PC-9 (cell line): ENCODE results near the gene MNT. TPM values are rescaled to one million over a fixed set of nuclear protein-coding genes. Genes with fewer than 3 reads are reported as not detected.

Experiments
- BruUV-seq: library from RNA; stranded (reverse); fragments of 400-500 nt; replicated peaks from 2 replicates; lab custom pipeline; 2021; lab: Mats Ljungman, UMichigan
- CTCF ChIA-PET: fragments of 300-600 bp; sonication (Branson Sonifier 250); formaldehyde crosslinking; loops from one replicate; lab custom pipeline; 2022; ENCODE audit warnings: antibody characterized with exemption; lab: Charles Lee
- POLR2A ChIA-PET: fragments of 300-600 bp; sonication (Branson Sonifier 250); formaldehyde crosslinking; loops from one replicate; lab custom pipeline; 2022; ENCODE audit warnings: antibody characterized with exemption; ENCODE audit not compliant: unreplicated experiment; lab: Charles Lee
- DNase-seq, 2 experiments: peaks; one replicate each; pipeline versions ENCODE4 v3.0.0 to v3.0.0-alpha.2; 2015 to 2022; ENCODE audit warnings: mixed read lengths in 1 of 2
- H2AFZ ChIP-seq: fragments of 200-600 bp; sonication (generic); 2 replicates; pipeline ENCODE4 v1.8.1; 2017; ENCODE audit warnings: antibody characterized with exemption
- H3F3A ChIP-seq: fragments of 200-600 bp; sonication (generic); 2 replicates; pipeline ENCODE4 v1.8.1; 2017; ENCODE audit warnings: antibody characterized with exemption, mild to moderate bottlenecking, low read depth; ENCODE audit not compliant: insufficient read depth
- H3K27ac ChIP-seq: fragments of 200-600 bp; sonication (generic); 2 replicates; pipeline ENCODE4 v1.6.1; 2016; ENCODE audit warnings: mixed run types
- H3K27me3 ChIP-seq: fragments of 200-600 bp; sonication (generic); 2 replicates; pipeline ENCODE4 v1.6.1; 2016; ENCODE audit warnings: low read depth, mixed run types; ENCODE audit not compliant: insufficient read depth
- H3K36me3 ChIP-seq: fragments of 200-600 bp; sonication (generic); 2 replicates; pipeline ENCODE4 v1.6.1; 2016; ENCODE audit warnings: low read depth, mixed run types
- H3K4me1 ChIP-seq: fragments of 200-600 bp; sonication (generic); replicated peaks from 2 replicates; pipeline ENCODE4 v1.6.1; 2016; ENCODE audit warnings: mixed run types; ENCODE audit not compliant: insufficient read depth
- H3K4me2 ChIP-seq: fragments of 200-600 bp; sonication (generic); 2 replicates; pipeline ENCODE4 v1.6.1; 2017; ENCODE audit warnings: mixed run types
- H3K4me3 ChIP-seq: fragments of 200-600 bp; sonication (generic); 2 replicates; pipeline ENCODE4 v1.6.1; 2016; ENCODE audit warnings: mixed run types
- H3K79me2 ChIP-seq: fragments of 200-600 bp; sonication (generic); 2 replicates; pipeline ENCODE4 v1.6.1; 2017; ENCODE audit warnings: low read depth, mixed run types
- H3K9me2 ChIP-seq: fragments of 200-600 bp; sonication (generic); 2 replicates; pipeline ENCODE4 v1.8.1; 2017; ENCODE audit warnings: mild to moderate bottlenecking; ENCODE audit not compliant: insufficient read depth
- H3K9me3 ChIP-seq: fragments of 200-600 bp; sonication (generic); 2 replicates; pipeline ENCODE4 v1.8.1; 2016; ENCODE audit warnings: low read depth; ENCODE audit not compliant: insufficient read depth
- H4K20me1 ChIP-seq: fragments of 200-600 bp; sonication (generic); 2 replicates; pipeline ENCODE4 v1.8.1; 2017; ENCODE audit not compliant: insufficient read depth
- CTCF ChIP-seq: fragments of 200-600 bp; sonication (generic); conservative IDR thresholded peaks from 2 replicates; pipeline ENCODE4 v1.6.1; 2017; ENCODE audit warnings: mixed run types, antibody characterized with exemption, mild to moderate bottlenecking, moderate library complexity
- EZH2 ChIP-seq: fragments of 200-600 bp; sonication (generic); IDR thresholded peaks from 2 replicates; pipeline ENCODE4 v1.8.0; 2017; ENCODE audit warnings: antibody characterized with exemption, low read depth
- intact Hi-C: fragments of 100-400 bp; cut with micrococcal nuclease; formaldehyde crosslinking; loops from one replicate; pipeline ENCODE4 v1.10.0; 2022; ENCODE audit not compliant: unreplicated experiment
- total RNA-seq: library from RNA; stranded (reverse); gene quantifications from 2 replicates; pipeline ENCODE4 v1.2.3, GENCODE V29; 2021

MNT gene
- total RNA-seq, 1 experiment from 2014 or later = 60.7 TPM

- Histone ChIP-seq H3K9me3 (no peaks in the 10 kb centered on the region), H3K79me2 (no peaks in the 10 kb centered on the region), H3K27me3 (no peaks in the 10 kb centered on the region), H4K20me1 (no peaks in the 10 kb centered on the region), H3K27ac (no peak overlapping the region), H3F3A (peaks cover 7% of the 10 kb centered on the region), H3K4me1 (no peaks in the 10 kb centered on the region), H2AFZ (no peak overlapping the region), H3K4me2 (no peak overlapping the region), H3K4me3 (no peak overlapping the region), H3K36me3 (no peaks in the 10 kb centered on the region; the same call in 1 of the 2 replicates), H3K9me2 (no peaks in the 10 kb centered on the region)
- BruUV-seq = no TSS peak
- DNase-seq = no peak
- intact Hi-C loops = no loop called here
- ChIA-PET POLR2A (no interaction called here), CTCF (no interaction called here)
- no peak for TF ChIP-seq CTCF
- no peak for TF ChIP-seq EZH2
These were observed 22.4 kb upstream of the MNT start for GRCh38 chr17:2423271-2423670.

GRCh38 chr17:2421315-2422147 is 20.7 kb upstream of the MNT start:
- H3K79me2 ChIP-seq = no peaks in the 10 kb centered on the region
- H3K4me2 ChIP-seq = no peak overlapping the region
- H3K27ac ChIP-seq = no peak overlapping the region
- intact Hi-C loops = no loop called here
- H2AFZ ChIP-seq = no peak overlapping the region
- H3K27me3 ChIP-seq = no peaks in the 10 kb centered on the region
- no peak overlapping the region for H3K4me3 ChIP-seq
- no peaks in the 10 kb centered on the region for H3K9me3 ChIP-seq
- H3F3A ChIP-seq = peaks cover 12% of the 10 kb centered on the region
- H3K9me2 ChIP-seq = no peaks in the 10 kb centered on the region
- H4K20me1 ChIP-seq = no peaks in the 10 kb centered on the region
- TF ChIP-seq EZH2 (no peak), CTCF (peak; percentile 41; the same call in 1 of the 2 replicates)
- peak in 1 of 2 experiments; percentile 21 for DNase-seq
- no peaks in the 10 kb centered on the region; the same call in 1 of the 2 replicates for H3K36me3 ChIP-seq
- ChIA-PET CTCF (no interaction called here), POLR2A (no interaction called here)
- no TSS peak for BruUV-seq
- H3K4me1 ChIP-seq = no peaks in the 10 kb centered on the region

- H3K4me3 ChIP-seq = no peak overlapping the region
- no peak overlapping the region for H2AFZ ChIP-seq
- H3F3A ChIP-seq = peaks cover 16% of the 10 kb centered on the region
- no peak overlapping the region for H3K4me2 ChIP-seq
- no peaks in the 10 kb centered on the region for H4K20me1 ChIP-seq
- POLR2A ChIA-PET = no interaction called here
- no peaks in the 10 kb centered on the region for H3K9me2 ChIP-seq
- TF ChIP-seq CTCF (no peak), EZH2 (no peak)
- intact Hi-C loops = no loop called here
- H3K27ac ChIP-seq = no peak overlapping the region
- no peaks in the 10 kb centered on the region for H3K9me3 ChIP-seq
- no peaks in the 10 kb centered on the region for H3K27me3 ChIP-seq
- CTCF ChIA-PET = no interaction called here
- H3K79me2 ChIP-seq = peaks cover 4% of the 10 kb centered on the region
- H3K4me1 ChIP-seq = peaks cover 4% of the 10 kb centered on the region; the same call in 1 of the 2 replicates
- DNase-seq = no peak
- BruUV-seq = TSS peak; percentile 19
- no peaks in the 10 kb centered on the region; the same call in 1 of the 2 replicates for H3K36me3 ChIP-seq
These were observed 19.3 kb upstream of the MNT start for GRCh38 chr17:2420176-2420575.
